ENCODE data around the gene EEF1AKMT1.

The EEF1AKMT1 gene

GRCh38 chr13:20711301-20712044 is 62.3 kb downstream of the EEF1AKMT1 start:
- H3K9me3 ChIP-seq (ENCODE audit: control insufficient read depth, low read length), result no peaks in the 10 kb centered on the region
- TF ChIP-seq CTCF (IDR thresholded peaks at IDR 0.05), result no peak
- H3K4me2 ChIP-seq (ENCODE audit: low read length), result no peak overlapping the region

GRCh38 chr13:20709782-20710181 is 64.0 kb downstream of the EEF1AKMT1 start:
- Histone ChIP-seq H3K4me1 (no peaks in the 10 kb centered on the region), H3K4me3 (ENCODE audit: low read depth, low read length) (no peak overlapping the region), H3K36me3 (ENCODE audit: control insufficient read depth, insufficient read depth, low read length) (no peaks in the 10 kb centered on the region), H3K4me2 (ENCODE audit: low read length) (no peak overlapping the region), H3K9me3 (ENCODE audit: control insufficient read depth, low read length) (no peaks in the 10 kb centered on the region), H3K9ac (no peak overlapping the region), H3K79me2 (no peaks in the 10 kb centered on the region), H3K27ac (no peak overlapping the region), H3K27me3 (ENCODE audit: control insufficient read depth, insufficient read depth, low read length) (no peaks in the 10 kb centered on the region), H2AFZ (no peak overlapping the region)
- TF ChIP-seq CTCF (IDR thresholded peaks at IDR 0.05), result no peak

More at GRCh38 chr13:20711301-20712044, 62.3 kb downstream of the EEF1AKMT1 start:
- no peaks in the 10 kb centered on the region for H3K79me2 ChIP-seq
- no peaks in the 10 kb centered on the region for H3K27me3 ChIP-seq (ENCODE audit: control insufficient read depth, insufficient read depth, low read length)
- H3K36me3 ChIP-seq (ENCODE audit: control insufficient read depth, insufficient read depth, low read length), result no peaks in the 10 kb centered on the region
- H3K4me1 ChIP-seq, result no peaks in the 10 kb centered on the region
- H3K4me3 ChIP-seq (ENCODE audit: low read depth, low read length), result no peak overlapping the region
- no peak overlapping the region for H3K9ac ChIP-seq
- no peak overlapping the region for H2AFZ ChIP-seq
- H3K27ac ChIP-seq, result no peak overlapping the region

- no peaks in the 10 kb centered on the region for H3K9me3 ChIP-seq (ENCODE audit: control insufficient read depth, low read length)
- H3K36me3 ChIP-seq (ENCODE audit: control insufficient read depth, insufficient read depth, low read length), result no peaks in the 10 kb centered on the region
- no peak overlapping the region for H3K4me3 ChIP-seq (ENCODE audit: low read depth, low read length)
- no peak overlapping the region for H2AFZ ChIP-seq
- H3K27me3 ChIP-seq (ENCODE audit: control insufficient read depth, insufficient read depth, low read length), result no peaks in the 10 kb centered on the region
- H3K4me2 ChIP-seq (ENCODE audit: low read length), result no peak overlapping the region
- no peak overlapping the region for H3K27ac ChIP-seq
- H3K4me1 ChIP-seq, result no peaks in the 10 kb centered on the region
- H3K9ac ChIP-seq, result no peak overlapping the region
- H3K79me2 ChIP-seq, result no peaks in the 10 kb centered on the region
- no peak for TF ChIP-seq CTCF (IDR thresholded peaks at IDR 0.05)
Observed at GRCh38 chr13:20709369-20709768, 64.4 kb downstream of the EEF1AKMT1 start.

- Histone ChIP-seq H3K9me3 (ENCODE audit: control insufficient read depth, low read length) (no peaks in the 10 kb centered on the region), H3K79me2 (no peaks in the 10 kb centered on the region), H3K36me3 (ENCODE audit: control insufficient read depth, insufficient read depth, low read length) (no peaks in the 10 kb centered on the region), H3K27me3 (ENCODE audit: control insufficient read depth, insufficient read depth, low read length) (no peaks in the 10 kb centered on the region), H3K4me1 (no peaks in the 10 kb centered on the region), H3K4me3 (ENCODE audit: low read depth, low read length) (no peak overlapping the region), H2AFZ (no peak overlapping the region), H3K27ac (no peak overlapping the region), H3K4me2 (ENCODE audit: low read length) (no peak overlapping the region), H3K9ac (no peak overlapping the region)
- TF ChIP-seq CTCF (IDR thresholded peaks at IDR 0.05), result no peak
Observed at GRCh38 chr13:20708216-20708615, 65.5 kb downstream of the EEF1AKMT1 start.

- H3K27me3 ChIP-seq (ENCODE audit: control insufficient read depth, insufficient read depth, low read length), result no peaks in the 10 kb centered on the region
- no peak overlapping the region for H3K4me2 ChIP-seq (ENCODE audit: low read length)
- H3K79me2 ChIP-seq, result no peaks in the 10 kb centered on the region
- H3K9me3 ChIP-seq (ENCODE audit: control insufficient read depth, low read length), result no peaks in the 10 kb centered on the region
- H3K4me3 ChIP-seq (ENCODE audit: low read depth, low read length), result no peak overlapping the region
- no peak overlapping the region for H2AFZ ChIP-seq
- H3K4me1 ChIP-seq, result peaks cover 2% of the 10 kb centered on the region
- H3K9ac ChIP-seq, result no peak overlapping the region
- no peaks in the 10 kb centered on the region for H3K36me3 ChIP-seq (ENCODE audit: control insufficient read depth, insufficient read depth, low read length)
- TF ChIP-seq CTCF (IDR thresholded peaks at IDR 0.05), result no peak
- H3K27ac ChIP-seq, result no peak overlapping the region
Observed at GRCh38 chr13:20706661-20707060, 67.1 kb downstream of the EEF1AKMT1 start.
